GM21390 (cell line): ENCODE data around the gene CLPTM1L.

Source experiments
- ATAC-seq: cut with Tn5 transposase; IDR thresholded peaks from one replicate; pipeline ENCODE4 v1.9.1; 2021; ENCODE audit not compliant: unreplicated experiment

CLPTM1L gene

GRCh38 chr5:1344975-1345838 is at the start of gene CLPTM1L:
TSS of gene CLPTM1L (minus strand) at chr5:1345099. CDS start at chr5:1344841, 258 bp downstream.
- peak; percentile 79 for ATAC-seq

GRCh38 chr5:1393571-1394501 is 48.9 kb upstream of the CLPTM1L start:
- no peak for ATAC-seq

- no peak for ATAC-seq
Measured at GRCh38 chr5:1392801-1393565, 48.1 kb upstream of the CLPTM1L start.

GRCh38 chr5:1392261-1392660 is 47.4 kb upstream of the CLPTM1L start:
- ATAC-seq = no peak

- no peak for ATAC-seq
Measured at GRCh38 chr5:1391691-1392090, 46.8 kb upstream of the CLPTM1L start.

- no peak for ATAC-seq
Measured at GRCh38 chr5:1390861-1391600, 46.1 kb upstream of the CLPTM1L start.

GRCh38 chr5:1390333-1390732 is 45.4 kb upstream of the CLPTM1L start:
- ATAC-seq = no peak

GRCh38 chr5:1388383-1388967 is 43.6 kb upstream of the CLPTM1L start:
- ATAC-seq = no peak

- no peak for ATAC-seq
Measured at GRCh38 chr5:1387876-1388275, 43.0 kb upstream of the CLPTM1L start.

GRCh38 chr5:1387059-1387755 is 42.3 kb upstream of the CLPTM1L start:
- ATAC-seq = no peak

- ATAC-seq = peak; percentile 55
Measured at GRCh38 chr5:1386274-1386717, 41.4 kb upstream of the CLPTM1L start.

GRCh38 chr5:1385395-1386273 is 40.7 kb upstream of the CLPTM1L start:
- ATAC-seq = peak; percentile 95

- ATAC-seq = no peak
Measured at GRCh38 chr5:1384521-1384920, 39.6 kb upstream of the CLPTM1L start.

- ATAC-seq = no peak
Measured at GRCh38 chr5:1383886-1384401, 39.0 kb upstream of the CLPTM1L start.

- no peak for ATAC-seq
Measured at GRCh38 chr5:1383344-1383743, 38.4 kb upstream of the CLPTM1L start.

GRCh38 chr5:1382248-1382700 is 37.4 kb upstream of the CLPTM1L start:
- ATAC-seq = no peak

- no peak for ATAC-seq
Measured at GRCh38 chr5:1381370-1382247, 36.7 kb upstream of the CLPTM1L start.
